GM10847 (cell line): ENCODE data around the gene TSHZ2.

Experiments
- POLR2A ChIP-seq: IDR thresholded peaks from 2 replicates; pipeline ENCODE4 v1.6.1; 2011; ENCODE audit not compliant: insufficient read length; ENCODE audit errors: extremely low read depth

Gene TSHZ2

GRCh38 chr20:53454675-53455276 lies 482.6 kb downstream of the TSHZ2 start:
- no peak for TF ChIP-seq POLR2A

- no peak for TF ChIP-seq POLR2A
These were observed 491.2 kb downstream of the TSHZ2 start for GRCh38 chr20:53463101-53463972.

- TF ChIP-seq POLR2A: no peak
These were observed 494.1 kb downstream of the TSHZ2 start for GRCh38 chr20:53466279-53466678.

GRCh38 chr20:53468587-53468986 lies 496.4 kb downstream of the TSHZ2 start:
- no peak for TF ChIP-seq POLR2A

GRCh38 chr20:53480913-53481312 lies 508.8 kb downstream of the TSHZ2 start:
- no peak for TF ChIP-seq POLR2A

GRCh38 chr20:53487461-53488200 lies 515.5 kb downstream of the TSHZ2 start:
- TF ChIP-seq POLR2A: no peak

- no peak for TF ChIP-seq POLR2A
These were observed 516.7 kb downstream of the TSHZ2 start for GRCh38 chr20:53488775-53489272.

- no peak for TF ChIP-seq POLR2A
These were observed 517.4 kb downstream of the TSHZ2 start for GRCh38 chr20:53489528-53489927.

- TF ChIP-seq POLR2A: no peak
These were observed 518.5 kb downstream of the TSHZ2 start for GRCh38 chr20:53490620-53491019.

- no peak for TF ChIP-seq POLR2A
These were observed 519.3 kb downstream of the TSHZ2 start for GRCh38 chr20:53491462-53491861.

GRCh38 chr20:53492212-53492611 lies 520.1 kb downstream of the TSHZ2 start:
- no peak for TF ChIP-seq POLR2A

- no peak for TF ChIP-seq POLR2A
These were observed 521.2 kb downstream of the TSHZ2 start for GRCh38 chr20:53493311-53493857.

- TF ChIP-seq POLR2A: no peak
These were observed 522.6 kb downstream of the TSHZ2 start for GRCh38 chr20:53494753-53495152.

- no peak for TF ChIP-seq POLR2A
These were observed 523.4 kb downstream of the TSHZ2 start for GRCh38 chr20:53495398-53496092.

- no peak for TF ChIP-seq POLR2A
These were observed 525.1 kb downstream of the TSHZ2 start for GRCh38 chr20:53497246-53497645.
